ENCODE data around the gene CDON. TPM values are rescaled to one million over a fixed set of nuclear protein-coding genes. Genes with fewer than 3 reads are reported as not detected.

The CDON gene
- total and polyA plus RNA-seq, 2 donors (not counting 3 experiments of a cell fraction or from before 2014, with no cell fraction given), result 1.6 to 3.8 TPM

DNA sequence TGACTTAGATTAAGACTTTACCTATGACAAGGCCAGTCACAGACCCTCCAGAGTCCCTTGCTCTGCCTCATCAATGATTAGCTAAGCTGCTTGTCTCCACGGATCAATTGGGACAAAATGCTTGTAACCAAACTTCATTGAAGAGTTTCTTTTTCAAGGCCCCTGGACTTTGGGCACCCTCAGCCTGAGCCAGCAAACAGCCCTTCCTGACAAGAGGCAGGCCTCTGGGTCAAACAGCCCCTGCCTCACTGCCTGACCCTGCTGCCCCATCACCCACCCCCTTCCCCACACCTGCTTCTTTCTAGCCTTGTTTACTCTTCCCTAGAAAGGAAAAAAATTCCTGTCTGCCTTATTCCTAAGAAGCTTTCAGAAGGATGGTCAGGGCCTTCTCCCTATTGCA lies 26.3 kb upstream of the CDON start:
- Histone ChIP-seq H3K9me3 (replicated peaks; ENCODE audit: control insufficient read depth, insufficient read depth, low read length) (no peaks in the 10 kb centered on the region), H3K9ac (replicated peaks; ENCODE audit: extremely low read depth, insufficient read depth, low read length) (no peak overlapping the region), H3K27ac (ENCODE audit: insufficient read depth, low read depth, low read length) (no peak overlapping the region), H3K4me1 (ENCODE audit: control insufficient read depth, extremely low read depth, insufficient read depth, low read length) (no peaks in the 10 kb centered on the region), H3K27me3 (ENCODE audit: control insufficient read depth in 2 of 2, insufficient read depth in 2 of 2, low read length in 2 of 2) (no peaks in the 10 kb centered on the region), H3K4me3 (replicated peaks in 1 of 3; ENCODE audit: insufficient read depth in 1 of 3, low read depth in 1 of 3, low read length in 3 of 3) (no peak overlapping the region), H3K79me2 (ENCODE audit: control insufficient read depth, insufficient read depth, low read length) (no peaks in the 10 kb centered on the region), H2AFZ (ENCODE audit: low read depth, low read length) (no peak overlapping the region), H3K9me1 (replicated peaks; ENCODE audit: control insufficient read depth, extremely low read depth, insufficient read depth, low read length) (no peaks in the 10 kb centered on the region), H4K20me1 (replicated peaks; ENCODE audit: control insufficient read depth, extremely low read depth, insufficient read depth, low read length) (no peaks in the 10 kb centered on the region), H3K36me3 (ENCODE audit: control insufficient read depth in 2 of 2, extremely low read depth in 1 of 2, insufficient read depth in 2 of 2, low read length in 2 of 2) (no peaks in the 10 kb centered on the region), H3K4me2 (ENCODE audit: insufficient read depth, low read length) (no peak overlapping the region)
- dilution Hi-C loops (cut with MboI; ENCODE audit: extremely low pct_ligation_motif_present, low sequenced_read_pairs) (no loop called here), intact Hi-C loops (cut with micrococcal nuclease) (no loop called here)
- POLR2A ChIA-PET, result no interaction called here
- DNase-seq (ENCODE audit: low read depth, low spot score) (no peak), FAIRE-seq (no peak)
- TF ChIP-seq, protein P1, sequence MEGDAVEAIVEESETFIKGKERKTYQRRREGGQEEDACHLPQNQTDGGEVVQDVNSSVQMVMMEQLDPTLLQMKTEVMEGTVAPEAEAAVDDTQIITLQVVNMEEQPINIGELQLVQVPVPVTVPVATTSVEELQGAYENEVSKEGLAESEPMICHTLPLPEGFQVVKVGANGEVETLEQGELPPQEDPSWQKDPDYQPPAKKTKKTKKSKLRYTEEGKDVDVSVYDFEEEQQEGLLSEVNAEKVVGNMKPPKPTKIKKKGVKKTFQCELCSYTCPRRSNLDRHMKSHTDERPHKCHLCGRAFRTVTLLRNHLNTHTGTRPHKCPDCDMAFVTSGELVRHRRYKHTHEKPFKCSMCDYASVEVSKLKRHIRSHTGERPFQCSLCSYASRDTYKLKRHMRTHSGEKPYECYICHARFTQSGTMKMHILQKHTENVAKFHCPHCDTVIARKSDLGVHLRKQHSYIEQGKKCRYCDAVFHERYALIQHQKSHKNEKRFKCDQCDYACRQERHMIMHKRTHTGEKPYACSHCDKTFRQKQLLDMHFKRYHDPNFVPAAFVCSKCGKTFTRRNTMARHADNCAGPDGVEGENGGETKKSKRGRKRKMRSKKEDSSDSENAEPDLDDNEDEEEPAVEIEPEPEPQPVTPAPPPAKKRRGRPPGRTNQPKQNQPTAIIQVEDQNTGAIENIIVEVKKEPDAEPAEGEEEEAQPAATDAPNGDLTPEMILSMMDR (IDR thresholded peaks at IDR 0.05; ENCODE audit: extremely low read depth in 1 of 2, insufficient read depth in 1 of 2, low read depth in 1 of 2, low read length in 2 of 2), result no peak
- no peak for TF ChIP-seq FOS (IDR thresholded peaks at IDR 0.05; ENCODE audit: borderline replicate concordance, insufficient read depth, low read length)
- TF ChIP-seq POLR2A (IDR thresholded peaks at IDR 0.05; ENCODE audit: low read depth, low read length), result no peak
- TF ChIP-seq GATA2 (IDR thresholded peaks at IDR 0.05; ENCODE audit: insufficient read depth, insufficient read length, low read depth, low read length), result no peak
- no peak for TF ChIP-seq JUN (IDR thresholded peaks at IDR 0.05; ENCODE audit: borderline replicate concordance, insufficient read depth, insufficient read length, low read depth)
- no peak for TF ChIP-seq POLR2AphosphoS5 (IDR thresholded peaks at IDR 0.05; ENCODE audit: insufficient read depth, low read depth, low read length)
- TF ChIP-seq EZH2 (IDR thresholded peaks at IDR 0.05; ENCODE audit: borderline replicate concordance, low read depth, low read length, severe bottlenecking), result no peak
- TF ChIP-seq MYC (IDR thresholded peaks at IDR 0.05; ENCODE audit: low read depth, low read length), result no peak
- TF ChIP-seq, protein P2, sequence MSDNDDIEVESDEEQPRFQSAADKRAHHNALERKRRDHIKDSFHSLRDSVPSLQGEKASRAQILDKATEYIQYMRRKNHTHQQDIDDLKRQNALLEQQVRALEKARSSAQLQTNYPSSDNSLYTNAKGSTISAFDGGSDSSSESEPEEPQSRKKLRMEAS (IDR thresholded peaks at IDR 0.05; ENCODE audit: insufficient read depth, insufficient read length), result no peak
- CTCF ChIA-PET, result no interaction called here
- BruUV-seq (replicated peaks), result no TSS peak
